AG04450 (cell line): ENCODE data around the gene ERBB3. TPM values are rescaled to one million over a fixed set of nuclear protein-coding genes. Genes with fewer than 3 reads are reported as not detected.
A peak's percentile ranks its signal among the peaks of the same experiment; 100 is the strongest.

ENCODE experiments used
- CTCF ChIA-PET: fragments of 300-600, 350-600 bp; formaldehyde crosslinking; extraction: SDS; loops from one replicate; lab custom pipeline; 2022; ENCODE audit warnings: antibody characterized with exemption, inconsistent platforms; lab: Charles Lee
- POLR2A ChIA-PET: fragments of 350-600 bp; formaldehyde crosslinking; extraction: SDS; loops from one replicate; lab custom pipeline; 2021; ENCODE audit warnings: antibody characterized with exemption, inconsistent platforms; lab: Yijun Ruan, JAX
- DNase-seq: peaks from one replicate; pipeline ENCODE4 v3.0.0-alpha.2; 2011; ENCODE audit warnings: low read depth, low spot score
- H3K27ac ChIP-seq: one replicate; pipeline ENCODE4 v1.5.1; 2012; ENCODE audit warnings: low read depth, low read length, control low read depth
- H3K27me3 ChIP-seq: one replicate; pipeline ENCODE4 v1.6.0; 2012; ENCODE audit warnings: low read length; ENCODE audit not compliant: control insufficient read depth, insufficient read depth
- H3K4me3 ChIP-seq: 2 replicates; pipeline ENCODE4 v1.5.1; 2011; ENCODE audit warnings: mild to moderate bottlenecking, low read depth, low read length, control low read depth
- H3K9me3 ChIP-seq: 2 replicates; pipeline ENCODE4 v1.5.1; 2012; ENCODE audit warnings: low read length; ENCODE audit not compliant: control insufficient read depth, insufficient read depth
- polyA minus RNA-seq: library from RNA; depleted of rRNA, polyadenylated mRNA; stranded (reverse); fragments of >200 nt; gene quantifications from 2 replicates; pipeline ENCODE4 v1.2.3, GENCODE V29; 2011; rRNA and poly(A)+ RNA removed
- polyA plus RNA-seq: library from polyadenylated mRNA; depleted of rRNA; stranded (reverse); fragments of >200 nt; gene quantifications from 2 replicates; pipeline ENCODE4 v1.2.3, GENCODE V29; 2011; rRNA removed
- TF ChIP-seq, protein P1 (sequence below): IDR thresholded peaks from 2 replicates; pipeline ENCODE4 v1.5.1; 2011; ENCODE audit warnings: low read depth, low read length, control low read depth, inconsistent platforms

Gene ERBB3
- polyA plus RNA-seq (1.7 and 2.1 TPM in 2 replicates), polyA minus RNA-seq (1.7 and 2.7 TPM in 2 replicates)

DNA sequence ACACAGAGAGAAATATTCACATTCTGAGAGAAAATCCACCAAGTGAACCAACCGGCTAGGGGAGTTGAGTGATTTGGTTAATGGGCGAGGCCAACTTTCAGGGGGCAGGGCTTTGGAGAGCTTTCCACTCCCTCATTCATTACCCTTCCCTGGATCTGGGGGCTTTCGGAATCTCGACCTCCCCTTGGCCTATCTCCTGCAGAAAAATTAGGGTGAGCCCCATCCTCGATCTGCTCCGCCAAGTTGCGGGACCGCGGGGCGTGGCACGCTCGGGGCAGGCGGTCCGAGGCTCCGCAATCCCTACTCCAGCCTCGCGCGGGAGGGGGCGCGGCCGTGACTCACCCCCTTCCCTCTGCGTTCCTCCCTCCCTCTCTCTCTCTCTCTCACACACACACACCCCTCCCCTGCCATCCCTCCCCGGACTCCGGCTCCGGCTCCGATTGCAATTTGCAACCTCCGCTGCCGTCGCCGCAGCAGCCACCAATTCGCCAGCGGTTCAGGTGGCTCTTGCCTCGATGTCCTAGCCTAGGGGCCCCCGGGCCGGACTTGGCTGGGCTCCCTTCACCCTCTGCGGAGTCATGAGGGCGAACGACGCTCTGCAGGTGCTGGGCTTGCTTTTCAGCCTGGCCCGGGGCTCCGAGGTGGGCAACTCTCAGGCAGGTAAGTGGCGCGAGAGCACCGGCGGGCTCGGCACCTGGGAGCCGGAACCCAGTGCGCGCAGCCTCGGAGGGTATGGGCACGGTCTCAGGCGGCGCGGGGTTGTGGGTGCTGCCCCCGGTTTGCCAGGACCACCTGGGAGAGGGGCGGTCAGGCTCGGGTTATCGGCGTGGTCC lies at the start of gene ERBB3:
ERBB3 (plus strand) TSS at position 443 of the 833 bp plus-strand sequence; CDS start at position 579, 136 bp downstream.
- Histone ChIP-seq H3K4me3 (peak within 1 kb of the TSS; percentile 69), H3K27me3 (peaks cover 37% of the 10 kb centered on the region), H3K27ac (no peak within 1 kb of the TSS), H3K9me3 (no peaks in the 10 kb centered on the region; the same call in 1 of the 2 replicates)
- CTCF ChIA-PET, result interaction anchor here (0.6 to 2.2 kb wide), 8 partner anchors 10 to 342 kb away, joined by 3 to 7 read pairs (median 4); no protein-coding TSS in a partner anchor
- DNase-seq, result peak; percentile 42
- POLR2A ChIA-PET, result interaction anchor here (3.6 kb wide), 1 partner anchor 25 kb away, joined by 19 read pairs; the partner anchor contains the start of gene PA2G4
- TF ChIP-seq, protein P1, sequence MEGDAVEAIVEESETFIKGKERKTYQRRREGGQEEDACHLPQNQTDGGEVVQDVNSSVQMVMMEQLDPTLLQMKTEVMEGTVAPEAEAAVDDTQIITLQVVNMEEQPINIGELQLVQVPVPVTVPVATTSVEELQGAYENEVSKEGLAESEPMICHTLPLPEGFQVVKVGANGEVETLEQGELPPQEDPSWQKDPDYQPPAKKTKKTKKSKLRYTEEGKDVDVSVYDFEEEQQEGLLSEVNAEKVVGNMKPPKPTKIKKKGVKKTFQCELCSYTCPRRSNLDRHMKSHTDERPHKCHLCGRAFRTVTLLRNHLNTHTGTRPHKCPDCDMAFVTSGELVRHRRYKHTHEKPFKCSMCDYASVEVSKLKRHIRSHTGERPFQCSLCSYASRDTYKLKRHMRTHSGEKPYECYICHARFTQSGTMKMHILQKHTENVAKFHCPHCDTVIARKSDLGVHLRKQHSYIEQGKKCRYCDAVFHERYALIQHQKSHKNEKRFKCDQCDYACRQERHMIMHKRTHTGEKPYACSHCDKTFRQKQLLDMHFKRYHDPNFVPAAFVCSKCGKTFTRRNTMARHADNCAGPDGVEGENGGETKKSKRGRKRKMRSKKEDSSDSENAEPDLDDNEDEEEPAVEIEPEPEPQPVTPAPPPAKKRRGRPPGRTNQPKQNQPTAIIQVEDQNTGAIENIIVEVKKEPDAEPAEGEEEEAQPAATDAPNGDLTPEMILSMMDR, result no peak

DNA sequence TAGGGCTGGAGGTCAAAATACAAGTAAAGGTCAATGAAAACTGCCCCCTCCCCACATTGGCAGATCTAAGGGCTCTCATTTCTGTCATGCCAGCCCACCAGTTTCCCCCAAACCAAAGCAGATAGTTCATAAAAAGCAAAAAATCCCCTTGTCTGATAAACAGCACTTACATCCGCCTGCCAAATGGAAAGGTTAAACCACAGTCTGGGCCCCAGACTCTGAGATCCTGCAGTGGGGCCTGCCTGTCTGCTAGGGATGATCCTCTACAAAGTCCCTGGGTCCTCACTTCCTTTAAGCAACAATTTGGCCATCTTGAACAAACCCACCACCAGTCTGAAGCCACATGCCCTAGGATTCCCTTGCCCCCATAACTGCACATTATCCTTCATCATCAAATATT lies 48.0 kb upstream of the ERBB3 start:
- CTCF ChIA-PET, result interaction anchor here (1.7 kb wide), 1 partner anchor 36 kb away, joined by 8 read pairs; no protein-coding TSS in a partner anchor
- POLR2A ChIA-PET, result no interaction called here
- H3K9me3 ChIP-seq, result no peaks in the 10 kb centered on the region
- no peaks in the 10 kb centered on the region for H3K27me3 ChIP-seq
- TF ChIP-seq, protein P1, result no peak
- no peak overlapping the region for H3K4me3 ChIP-seq
- H3K27ac ChIP-seq, result no peak overlapping the region
- DNase-seq, result no peak

DNA sequence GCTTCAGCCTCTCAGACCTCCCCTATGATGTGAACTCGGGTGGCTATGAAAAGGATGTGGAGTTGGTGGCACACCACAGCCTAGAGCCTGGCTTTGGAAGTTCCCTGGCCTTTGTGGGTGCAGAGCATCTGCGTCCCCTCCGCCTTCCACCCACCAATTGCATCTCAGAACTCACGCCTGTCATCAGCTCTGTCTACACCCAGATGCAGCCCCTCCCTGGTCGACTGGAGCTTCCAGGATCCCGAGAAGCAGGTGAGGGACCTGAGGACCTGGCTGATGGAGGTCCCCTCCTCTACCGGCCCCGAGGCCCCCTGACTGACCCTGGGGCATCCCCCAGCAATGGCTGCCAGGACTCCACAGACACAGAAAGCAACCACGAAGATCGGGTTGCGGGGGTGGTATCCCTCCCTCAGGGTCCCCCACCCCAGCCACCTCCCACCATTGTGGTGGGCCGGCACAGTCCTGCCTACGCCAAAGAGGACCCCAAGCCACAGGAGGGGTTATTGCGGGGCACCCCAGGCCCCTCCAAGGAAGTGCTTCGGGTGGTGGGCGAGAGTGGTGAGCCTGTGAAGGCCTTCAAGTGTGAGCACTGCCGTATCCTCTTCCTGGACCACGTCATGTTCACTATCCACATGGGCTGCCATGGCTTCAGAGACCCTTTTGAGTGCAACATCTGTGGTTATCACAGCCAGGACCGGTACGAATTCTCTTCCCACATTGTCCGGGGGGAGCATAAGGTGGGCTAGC lies 45.2 kb upstream of the ERBB3 start:
- ChIA-PET CTCF (interaction anchor here (0.6 kb wide), 1 partner anchor 41 kb away, joined by 3 read pairs; no protein-coding TSS in a partner anchor), POLR2A (no interaction called here)
- DNase-seq, result no peak
- no peaks in the 10 kb centered on the region for H3K9me3 ChIP-seq
- TF ChIP-seq, protein P1, result no peak
- no peaks in the 10 kb centered on the region for H3K27me3 ChIP-seq
- H3K27ac ChIP-seq, result no peak overlapping the region
- H3K4me3 ChIP-seq, result no peak overlapping the region

DNA sequence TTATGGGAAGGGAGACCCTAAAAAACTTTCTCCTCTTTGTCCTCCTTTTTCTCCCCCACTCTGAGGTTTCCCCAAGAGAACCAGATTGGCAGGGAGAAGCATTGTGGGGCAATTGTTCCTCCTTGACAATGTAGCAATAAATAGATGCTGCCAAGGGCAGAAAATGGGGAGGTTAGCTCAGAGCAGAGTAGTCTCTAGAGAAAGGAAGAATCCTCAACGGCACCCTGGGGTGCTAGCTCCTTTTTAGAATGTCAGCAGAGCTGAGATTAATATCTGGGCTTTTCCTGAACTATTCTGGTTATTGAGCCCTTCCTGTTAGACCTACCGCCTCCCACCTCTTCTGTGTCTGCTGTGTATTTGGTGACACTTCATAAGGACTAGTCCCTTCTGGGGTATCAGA lies 42.8 kb upstream of the ERBB3 start:
- Histone ChIP-seq H3K9me3 (no peaks in the 10 kb centered on the region), H3K27ac (no peak overlapping the region), H3K27me3 (no peaks in the 10 kb centered on the region), H3K4me3 (no peak overlapping the region)
- DNase-seq, result no peak
- TF ChIP-seq, protein P1, result no peak
- ChIA-PET POLR2A (interaction anchor here (0.5 kb wide), 1 partner anchor 9 kb away, joined by 3 read pairs; no protein-coding TSS in a partner anchor), CTCF (interaction anchor here (1.0 to 5.0 kb wide), 3 partner anchors 8 to 299 kb away, joined by 4 to 28 read pairs (median 16); partner anchors contain the start of gene SUOX)
